Measurements from ENCODE around the gene ABCA10. TPM values are rescaled to one million over a fixed set of nuclear protein-coding genes. Genes with fewer than 3 reads are reported as not detected.

Gene ABCA10
- total and polyA plus RNA-seq, 4 donors = 0.32 to 5.5 (median 2.0) TPM

GRCh38 chr17:69130627-69131296 lies 97.9 kb downstream of the ABCA10 start:
- H3K9me3 ChIP-seq (ENCODE audit: control insufficient read depth in 4 of 4, low read length in 3 of 4) = no peaks in the 10 kb centered on the region
- no peak for DNase-seq (ENCODE audit: low spot score)
- 22% methylated on average over 6 of the region's 6 CpGs for WGBS
- H3K9ac ChIP-seq (ENCODE audit: low read depth in 1 of 2, low read length in 2 of 2) = peak overlapping the region in 1 of 2 donors; percentile 18
- no peak overlapping the region for H3K4me3 ChIP-seq (ENCODE audit: low read depth in 1 of 3, low read length in 3 of 3)
- peaks cover 3 to 24% (median 15%) of the 10 kb centered on the region in 4 donors for H3K4me1 ChIP-seq (ENCODE audit: control insufficient read depth in 4 of 4, insufficient read depth in 4 of 4, low read length in 3 of 4)
- H3K27me3 ChIP-seq (ENCODE audit: control insufficient read depth in 4 of 4, insufficient read depth in 4 of 4, low read length in 3 of 4) = no peaks in the 10 kb centered on the region
- H3K27ac ChIP-seq (ENCODE audit: low read depth in 1 of 2, low read length in 2 of 2) = peak overlapping the region; percentile 62 to 73
- peaks cover 3 to 54% (median 27%) of the 10 kb centered on the region in 4 donors for H3K36me3 ChIP-seq (ENCODE audit: control insufficient read depth in 4 of 4, insufficient read depth in 3 of 4, low read depth in 1 of 4, low read length in 3 of 4)
- TF ChIP-seq EGR1 (IDR thresholded peaks at IDR 0.05; ENCODE audit: low read depth in 2 of 2) (no peak), TAF1 (conservative IDR thresholded peaks at IDR 0.05) (no peak), HNF4A (conservative IDR thresholded peaks at IDR 0.05) (peak; percentile 58 to 69), MAX (IDR thresholded peaks at IDR 0.05) (no peak), SP1 (IDR thresholded peaks at IDR 0.05) (peak; percentile 61), YY1 (IDR thresholded peaks at IDR 0.05) (peak; percentile 32), GABPA (IDR thresholded peaks at IDR 0.05 in 1 of 2, conservative IDR thresholded peaks at IDR 0.05 in 1 of 2) (no peak), ATF3 (IDR thresholded peaks at IDR 0.05) (no peak), RAD21 (IDR thresholded peaks at IDR 0.05) (peak in 1 of 2 donors; percentile 19), RXRA (IDR thresholded peaks at IDR 0.05) (peak; percentile 87 to 90), FOXA2 (IDR thresholded peaks at IDR 0.05) (peak; percentile 35), JUND (IDR thresholded peaks at IDR 0.05) (peak; percentile 35 to 55), REST (IDR thresholded peaks at IDR 0.05) (peak; percentile 28)

GRCh38 chr17:69123626-69124025 lies 105.0 kb downstream of the ABCA10 start:
- Histone ChIP-seq H3K4me3 (ENCODE audit: low read depth in 1 of 3, low read length in 3 of 3) (no peak overlapping the region), H3K9ac (ENCODE audit: low read depth in 1 of 2, low read length in 2 of 2) (no peak overlapping the region)
- no peak for DNase-seq (ENCODE audit: low spot score)

More at GRCh38 chr17:69123626-69124025, 105.0 kb downstream of the ABCA10 start:
- 93% methylated on average over 1 of the region's 1 CpG for WGBS
- TF ChIP-seq CTCF (IDR thresholded peaks at IDR 0.05; ENCODE audit: low read depth, low read length, missing input control) = no peak
- TF ChIP-seq MAX (IDR thresholded peaks at IDR 0.05) = no peak
- TF ChIP-seq GABPA (IDR thresholded peaks at IDR 0.05 in 1 of 2, conservative IDR thresholded peaks at IDR 0.05 in 1 of 2) = no peak
- TF ChIP-seq FOXA1 (IDR thresholded peaks at IDR 0.05) = no peak
- TF ChIP-seq ZBTB33 (IDR thresholded peaks at IDR 0.05) = no peak
- no peak for TF ChIP-seq TAF1 (conservative IDR thresholded peaks at IDR 0.05)
- no peak for TF ChIP-seq SP1 (IDR thresholded peaks at IDR 0.05)
- TF ChIP-seq HNF4A (conservative IDR thresholded peaks at IDR 0.05) = no peak
- no peak for TF ChIP-seq YY1 (IDR thresholded peaks at IDR 0.05)
- TF ChIP-seq HNF4G (IDR thresholded peaks at IDR 0.05) = no peak
- no peak for TF ChIP-seq NR2F2 (IDR thresholded peaks at IDR 0.05)
- no peak for TF ChIP-seq REST (IDR thresholded peaks at IDR 0.05)
- TF ChIP-seq EGR1 (IDR thresholded peaks at IDR 0.05; ENCODE audit: low read depth in 2 of 2) = no peak
- no peak for TF ChIP-seq RXRA (IDR thresholded peaks at IDR 0.05)
- TF ChIP-seq FOXA2 (IDR thresholded peaks at IDR 0.05) = no peak
- Histone ChIP-seq H3K27me3 (ENCODE audit: control insufficient read depth in 4 of 4, insufficient read depth in 4 of 4, low read length in 3 of 4) (no peaks in the 10 kb centered on the region), H3K9me3 (ENCODE audit: control insufficient read depth in 4 of 4, low read length in 3 of 4) (no peaks in the 10 kb centered on the region), H3K4me1 (ENCODE audit: control insufficient read depth in 4 of 4, insufficient read depth in 4 of 4, low read length in 3 of 4) (peaks cover 0 to 45% (median 10%) of the 10 kb centered on the region in 4 donors), H3K36me3 (ENCODE audit: control insufficient read depth in 4 of 4, insufficient read depth in 3 of 4, low read depth in 1 of 4, low read length in 3 of 4) (peaks cover 1 to 44% (median 9%) of the 10 kb centered on the region in 4 donors), H3K27ac (ENCODE audit: low read depth in 1 of 2, low read length in 2 of 2) (no peak overlapping the region)

Data from liver (tissue), 9 donors.